ENCODE measurements around the gene KIF26B. TPM values are rescaled to one million over a fixed set of nuclear protein-coding genes. Genes with fewer than 3 reads are reported as not detected.
A peak's percentile ranks its signal among the peaks of the same experiment; 100 is the strongest.
"Not testable (repeated sequence)": the region's sequence is repeated elsewhere in the genome, so short reads cannot be mapped to it uniquely, and the experiment has no call there.

Gene KIF26B
- total RNA-seq, 1 donor from 2014 or later: 2.1 TPM

DNA sequence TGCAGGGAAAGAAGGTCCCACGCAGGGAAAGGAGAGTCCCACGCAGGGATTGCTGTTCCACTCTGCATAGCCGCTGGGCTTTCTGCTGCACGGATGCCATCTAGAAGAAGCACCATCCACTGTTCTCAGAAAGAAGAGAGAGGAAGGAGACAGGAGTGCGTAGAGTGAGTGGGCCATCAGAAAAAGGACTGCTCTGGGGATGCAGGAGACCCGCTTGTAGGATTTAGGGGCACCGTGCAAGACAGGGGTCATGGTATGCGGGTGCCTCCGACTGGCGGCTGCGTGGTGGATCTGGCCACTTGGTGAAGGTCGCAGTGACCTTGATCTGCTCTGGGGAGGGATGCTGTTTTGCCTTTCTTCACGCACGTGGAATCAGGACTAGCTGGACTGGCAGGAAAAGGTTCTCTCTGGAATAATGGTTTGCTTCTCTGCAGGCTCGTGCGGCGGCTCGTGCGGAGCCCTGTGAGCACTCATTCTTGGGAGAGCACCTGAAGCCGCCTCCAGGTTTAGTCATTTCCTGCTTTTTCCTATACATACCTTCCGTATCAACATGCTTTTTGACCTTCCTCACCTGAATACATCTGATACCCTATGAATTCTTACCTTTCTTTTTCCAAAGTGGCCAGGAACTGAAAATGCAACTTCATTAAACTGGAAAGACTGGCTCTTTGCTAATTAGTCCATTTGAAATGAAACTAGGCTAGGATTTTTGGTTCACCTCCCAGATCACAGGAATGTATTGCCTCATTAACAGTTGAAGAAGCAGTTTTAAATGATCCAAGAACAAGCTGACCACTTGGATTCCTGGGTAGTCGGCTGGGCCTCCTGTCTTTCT is 181.6 kb downstream of the KIF26B start:
- FAIRE-seq (no peak), DNase-seq (ENCODE audit: low read depth) (peak; percentile 80)
- TF ChIP-seq, protein P1, sequence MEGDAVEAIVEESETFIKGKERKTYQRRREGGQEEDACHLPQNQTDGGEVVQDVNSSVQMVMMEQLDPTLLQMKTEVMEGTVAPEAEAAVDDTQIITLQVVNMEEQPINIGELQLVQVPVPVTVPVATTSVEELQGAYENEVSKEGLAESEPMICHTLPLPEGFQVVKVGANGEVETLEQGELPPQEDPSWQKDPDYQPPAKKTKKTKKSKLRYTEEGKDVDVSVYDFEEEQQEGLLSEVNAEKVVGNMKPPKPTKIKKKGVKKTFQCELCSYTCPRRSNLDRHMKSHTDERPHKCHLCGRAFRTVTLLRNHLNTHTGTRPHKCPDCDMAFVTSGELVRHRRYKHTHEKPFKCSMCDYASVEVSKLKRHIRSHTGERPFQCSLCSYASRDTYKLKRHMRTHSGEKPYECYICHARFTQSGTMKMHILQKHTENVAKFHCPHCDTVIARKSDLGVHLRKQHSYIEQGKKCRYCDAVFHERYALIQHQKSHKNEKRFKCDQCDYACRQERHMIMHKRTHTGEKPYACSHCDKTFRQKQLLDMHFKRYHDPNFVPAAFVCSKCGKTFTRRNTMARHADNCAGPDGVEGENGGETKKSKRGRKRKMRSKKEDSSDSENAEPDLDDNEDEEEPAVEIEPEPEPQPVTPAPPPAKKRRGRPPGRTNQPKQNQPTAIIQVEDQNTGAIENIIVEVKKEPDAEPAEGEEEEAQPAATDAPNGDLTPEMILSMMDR (IDR thresholded peaks at IDR 0.05; ENCODE audit: insufficient read depth, low read length, severe bottlenecking): no peak
- H3K4me3 ChIP-seq (ENCODE audit: low read depth, low read length): no peak overlapping the region
- no peaks in the 10 kb centered on the region for H3K36me3 ChIP-seq (ENCODE audit: control insufficient read depth, insufficient read depth, low read length)
- H3K27me3 ChIP-seq (ENCODE audit: control insufficient read depth, insufficient read depth, low read length): no peaks in the 10 kb centered on the region

DNA sequence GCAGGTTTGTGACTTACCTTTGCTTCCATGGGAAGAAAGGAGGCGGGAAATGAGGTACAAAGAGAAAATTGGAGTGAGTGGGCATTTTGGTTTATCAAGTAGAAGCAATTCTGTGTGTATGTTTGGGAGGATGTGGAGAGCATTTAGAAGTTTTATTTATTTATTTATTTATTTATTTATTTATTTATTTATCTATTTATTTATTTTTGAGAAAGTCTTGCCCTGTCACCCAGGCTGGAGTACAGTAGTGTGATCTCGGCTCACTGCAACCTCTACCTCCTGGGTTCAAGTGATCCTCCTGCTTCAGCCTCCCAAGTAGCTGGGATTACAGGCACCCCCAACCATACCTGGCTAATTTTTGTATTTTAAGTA is 182.2 kb downstream of the KIF26B start:
- not testable (repeated sequence) for DNase-seq (ENCODE audit: low read depth); FAIRE-seq; H3K4me3 ChIP-seq (ENCODE audit: low read depth, low read length); H3K36me3 ChIP-seq (ENCODE audit: control insufficient read depth, insufficient read depth, low read length); H3K27me3 ChIP-seq (ENCODE audit: control insufficient read depth, insufficient read depth, low read length)

DNA sequence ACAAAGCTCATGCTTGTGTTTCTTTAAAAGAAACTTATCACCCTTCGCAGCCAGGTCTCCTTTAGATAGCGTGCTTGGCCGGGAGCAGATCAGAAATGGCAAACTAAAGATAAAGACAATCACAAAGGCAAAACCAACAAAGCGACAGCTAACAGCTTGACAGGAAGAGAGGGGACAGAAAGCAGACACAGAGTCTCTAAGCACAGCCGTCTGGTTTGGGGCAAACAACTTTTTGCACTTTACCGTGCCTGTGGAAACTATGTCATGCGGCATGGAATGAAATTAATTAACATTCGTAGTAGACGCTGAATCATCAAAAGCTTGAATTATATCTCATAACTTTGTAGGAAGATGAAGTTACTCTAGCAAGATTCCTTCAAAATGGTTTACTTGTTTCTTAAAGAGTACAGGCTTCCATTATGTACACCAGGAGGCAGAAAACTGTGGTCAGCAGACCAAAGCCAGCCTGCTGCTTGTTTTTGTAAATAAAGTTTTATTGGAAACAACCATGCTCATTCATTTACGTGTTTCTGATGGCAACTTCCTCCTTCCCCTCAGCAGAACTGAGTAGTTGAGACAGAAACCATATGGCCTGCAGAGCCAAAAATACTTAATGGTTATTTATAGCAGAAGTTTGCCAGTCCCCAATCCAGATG is 183.2 kb downstream of the KIF26B start:
- FAIRE-seq (no peak), DNase-seq (ENCODE audit: low read depth) (no peak)
- H3K4me3 ChIP-seq (ENCODE audit: low read depth, low read length): no peak overlapping the region
- TF ChIP-seq, protein P1 (IDR thresholded peaks at IDR 0.05; ENCODE audit: insufficient read depth, low read length, severe bottlenecking): no peak
- no peaks in the 10 kb centered on the region for H3K27me3 ChIP-seq (ENCODE audit: control insufficient read depth, insufficient read depth, low read length)
- no peaks in the 10 kb centered on the region for H3K36me3 ChIP-seq (ENCODE audit: control insufficient read depth, insufficient read depth, low read length)

DNA sequence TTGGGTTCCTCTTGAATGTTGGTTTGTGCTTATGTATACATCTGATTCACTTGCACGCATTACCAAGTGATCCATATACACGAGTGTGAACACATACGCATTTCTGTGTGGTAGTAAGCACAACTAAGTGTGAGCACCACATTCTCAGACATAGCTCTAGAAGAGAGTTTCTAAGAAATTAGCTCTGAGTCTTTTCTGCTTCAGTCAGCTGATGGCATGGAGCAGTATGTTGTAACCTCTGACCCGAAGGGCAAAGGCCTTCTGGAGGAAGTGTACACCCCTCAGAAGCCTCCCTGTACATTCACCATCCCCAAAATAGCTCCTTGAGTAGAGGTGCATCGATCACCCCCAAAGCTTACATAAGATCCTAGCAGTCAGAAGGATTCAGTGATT is 183.7 kb downstream of the KIF26B start:
- H3K36me3 ChIP-seq (ENCODE audit: control insufficient read depth, insufficient read depth, low read length): no peaks in the 10 kb centered on the region
- DNase-seq (ENCODE audit: low read depth): no peak
- H3K27me3 ChIP-seq (ENCODE audit: control insufficient read depth, insufficient read depth, low read length): no peaks in the 10 kb centered on the region
- no peak for FAIRE-seq
- TF ChIP-seq, protein P1 (IDR thresholded peaks at IDR 0.05; ENCODE audit: insufficient read depth, low read length, severe bottlenecking): no peak
- no peak overlapping the region for H3K4me3 ChIP-seq (ENCODE audit: low read depth, low read length)

DNA sequence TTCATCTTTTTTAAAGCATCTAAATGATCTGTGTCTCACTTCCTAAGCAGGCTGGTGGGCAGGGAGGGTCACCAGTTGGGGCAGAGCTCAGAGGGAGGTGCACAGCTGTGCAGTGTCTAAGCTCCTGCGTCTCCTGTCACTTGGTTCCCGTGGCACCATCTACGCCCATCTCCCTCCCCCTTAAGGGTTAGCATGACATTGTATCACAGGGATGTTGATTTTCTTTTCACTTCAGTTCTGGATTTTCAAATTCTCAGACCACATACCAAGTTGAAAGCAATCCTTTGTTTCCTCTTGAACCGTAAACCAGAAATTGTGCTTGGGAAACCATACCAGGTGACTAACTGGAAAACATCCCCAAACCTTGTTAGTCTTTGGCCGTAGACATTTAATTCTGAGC is 187.0 kb downstream of the KIF26B start:
- Histone ChIP-seq H3K4me3 (ENCODE audit: low read depth, low read length) (no peak overlapping the region), H3K36me3 (ENCODE audit: control insufficient read depth, insufficient read depth, low read length) (no peaks in the 10 kb centered on the region), H3K27me3 (ENCODE audit: control insufficient read depth, insufficient read depth, low read length) (no peaks in the 10 kb centered on the region)
- no peak for FAIRE-seq
- no peak for DNase-seq (ENCODE audit: low read depth)
- TF ChIP-seq, protein P1 (IDR thresholded peaks at IDR 0.05; ENCODE audit: insufficient read depth, low read length, severe bottlenecking): no peak

DNA sequence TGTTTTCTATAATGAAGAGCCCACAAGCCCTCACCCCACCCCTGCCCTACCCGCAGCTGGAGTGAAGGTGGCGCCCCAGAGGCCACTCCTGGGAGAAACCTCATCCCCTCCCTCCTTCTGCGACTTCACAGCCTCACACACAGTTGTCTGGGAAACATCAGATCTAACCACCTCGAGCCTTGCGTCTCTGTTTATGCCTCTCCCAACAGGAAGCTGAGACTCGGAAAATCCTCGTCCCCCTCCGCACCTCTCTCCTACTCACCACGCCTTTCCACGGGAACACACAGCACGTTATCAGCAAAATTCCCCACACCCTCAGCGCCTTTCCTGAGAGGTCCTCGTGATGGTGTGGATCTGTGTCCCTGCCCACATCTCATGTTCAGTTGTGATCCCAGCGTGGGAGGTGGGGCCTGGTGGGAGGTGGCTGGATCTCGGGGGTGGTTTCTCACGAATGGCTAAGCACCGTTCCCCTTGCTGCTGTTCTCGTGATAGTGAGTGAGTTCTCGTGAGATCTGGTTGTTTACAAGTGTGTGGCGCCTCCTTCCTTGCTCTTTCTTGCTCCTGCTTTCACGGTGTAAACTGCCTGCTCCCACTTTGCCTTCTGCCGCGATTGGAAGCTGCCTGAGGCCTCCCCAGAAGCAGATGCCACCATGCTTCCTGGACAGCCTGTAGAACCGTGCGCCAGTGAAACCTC is 190.6 kb downstream of the KIF26B start:
- H3K36me3 ChIP-seq (ENCODE audit: control insufficient read depth, insufficient read depth, low read length): no peaks in the 10 kb centered on the region
- FAIRE-seq: no peak
- TF ChIP-seq, protein P1 (IDR thresholded peaks at IDR 0.05; ENCODE audit: insufficient read depth, low read length, severe bottlenecking): no peak
- no peaks in the 10 kb centered on the region for H3K27me3 ChIP-seq (ENCODE audit: control insufficient read depth, insufficient read depth, low read length)
- DNase-seq (ENCODE audit: low read depth): no peak
- H3K4me3 ChIP-seq (ENCODE audit: low read depth, low read length): no peak overlapping the region

Data from bronchial epithelial cell (primary cell).